Globus pallidus (tissue), 1 donor: ENCODE results near the gene GMPPA.
A peak's percentile ranks its signal among the peaks of the same experiment; 100 is the strongest.

Experiments used
- DNase-seq: peaks from one replicate; pipeline ENCODE4 v3.0.0-alpha.2; 2015; ENCODE audit warnings: low spot score

The GMPPA gene

DNA sequence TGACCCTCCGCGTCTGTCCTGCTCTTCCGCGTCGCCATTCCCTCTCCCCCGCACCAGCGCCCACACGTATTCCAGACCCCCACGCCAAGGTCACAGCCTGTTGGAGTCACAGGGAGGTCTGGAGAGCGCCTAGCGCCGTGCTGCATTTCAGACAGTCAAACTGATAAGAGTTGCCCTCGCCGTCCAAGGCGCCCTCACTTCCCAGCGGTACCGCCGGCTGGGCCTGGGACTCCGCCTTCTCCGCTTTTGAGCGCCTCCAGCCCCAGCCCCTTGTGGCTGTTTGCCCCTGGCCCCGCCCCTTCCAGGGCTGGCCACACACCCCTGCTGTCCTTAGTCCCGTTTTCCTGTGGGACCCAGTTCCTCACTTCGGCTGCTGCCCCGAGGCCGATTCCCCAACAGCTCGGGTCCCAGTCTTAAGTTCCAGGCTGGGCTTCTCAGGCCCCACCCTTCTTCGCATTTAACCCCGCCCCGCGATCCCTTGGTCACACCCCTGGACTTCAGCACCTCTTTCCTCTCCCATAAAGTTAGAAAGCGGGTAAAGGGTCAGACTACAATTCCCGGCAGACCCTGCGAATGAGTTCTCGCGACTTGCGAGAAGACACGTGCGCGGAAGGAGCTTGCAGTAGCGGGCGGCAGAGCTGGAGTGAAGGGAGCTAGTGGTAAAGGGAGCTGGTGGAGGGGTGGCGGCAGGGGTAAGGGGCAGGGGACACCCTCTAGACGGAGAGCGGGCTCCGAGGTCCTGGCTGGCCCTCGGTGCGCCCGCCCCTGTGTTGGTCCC is at the start of gene GMPPA:
Gene GMPPA, plus strand, starts transcription at position 612 of the 778 bp plus-strand sequence. CDS start 1,085 bp downstream, outside the sequence.
- DNase-seq, result peak; percentile 93

DNA sequence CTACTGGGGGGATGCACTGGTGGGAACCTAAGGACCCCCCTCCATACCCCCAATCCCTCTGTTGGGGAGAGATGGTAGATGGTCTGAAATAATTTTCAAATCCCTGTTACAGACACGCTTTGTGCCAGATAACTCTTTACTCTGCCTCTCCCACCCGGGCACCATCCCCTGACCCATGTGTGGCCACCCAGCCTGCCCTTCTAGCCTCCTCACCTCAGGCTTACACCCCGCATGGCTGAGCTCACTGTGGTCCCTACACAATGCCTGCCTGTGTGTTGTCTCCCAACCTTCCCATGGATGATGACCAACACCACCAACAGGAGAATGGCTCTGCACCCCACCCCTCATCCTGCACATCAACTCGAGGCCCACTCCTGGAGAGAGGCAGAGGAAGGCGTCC is 49.1 kb upstream of the GMPPA start:
- DNase-seq, result no peak

DNA sequence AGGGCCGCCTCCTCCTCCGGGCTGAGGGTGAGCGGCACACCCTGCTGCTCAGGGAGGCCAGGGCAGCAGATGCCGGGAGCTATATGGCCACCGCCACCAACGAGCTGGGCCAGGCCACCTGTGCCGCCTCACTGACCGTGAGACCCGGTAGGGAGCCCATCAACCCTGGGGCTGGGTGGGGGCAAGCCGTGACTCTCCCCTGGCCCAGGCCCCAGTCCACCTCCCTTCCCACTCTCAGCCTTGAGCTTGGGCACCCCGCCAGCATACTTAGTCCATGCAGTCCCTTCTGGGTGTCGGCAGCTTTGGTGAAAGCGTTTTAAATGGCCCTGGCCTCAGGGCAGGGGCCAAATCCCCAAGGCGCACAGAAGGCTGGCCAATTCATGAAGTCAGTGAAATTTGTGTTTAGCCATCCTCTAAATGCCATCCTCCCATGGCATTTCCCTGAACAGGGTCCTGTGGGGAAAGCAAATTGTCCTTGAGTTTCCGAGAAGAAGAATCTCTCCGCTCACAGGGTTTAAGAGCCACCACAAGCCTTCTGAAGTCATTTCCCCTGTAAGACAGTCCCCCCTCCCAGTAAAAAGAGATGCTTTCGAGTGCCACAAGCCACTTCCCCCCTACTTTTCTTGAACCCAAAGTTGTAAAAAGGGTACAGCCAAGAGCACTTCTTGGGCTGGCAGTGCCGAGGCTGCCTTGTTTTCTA is 46.9 kb upstream of the GMPPA start:
- peak; percentile 52 for DNase-seq

DNA sequence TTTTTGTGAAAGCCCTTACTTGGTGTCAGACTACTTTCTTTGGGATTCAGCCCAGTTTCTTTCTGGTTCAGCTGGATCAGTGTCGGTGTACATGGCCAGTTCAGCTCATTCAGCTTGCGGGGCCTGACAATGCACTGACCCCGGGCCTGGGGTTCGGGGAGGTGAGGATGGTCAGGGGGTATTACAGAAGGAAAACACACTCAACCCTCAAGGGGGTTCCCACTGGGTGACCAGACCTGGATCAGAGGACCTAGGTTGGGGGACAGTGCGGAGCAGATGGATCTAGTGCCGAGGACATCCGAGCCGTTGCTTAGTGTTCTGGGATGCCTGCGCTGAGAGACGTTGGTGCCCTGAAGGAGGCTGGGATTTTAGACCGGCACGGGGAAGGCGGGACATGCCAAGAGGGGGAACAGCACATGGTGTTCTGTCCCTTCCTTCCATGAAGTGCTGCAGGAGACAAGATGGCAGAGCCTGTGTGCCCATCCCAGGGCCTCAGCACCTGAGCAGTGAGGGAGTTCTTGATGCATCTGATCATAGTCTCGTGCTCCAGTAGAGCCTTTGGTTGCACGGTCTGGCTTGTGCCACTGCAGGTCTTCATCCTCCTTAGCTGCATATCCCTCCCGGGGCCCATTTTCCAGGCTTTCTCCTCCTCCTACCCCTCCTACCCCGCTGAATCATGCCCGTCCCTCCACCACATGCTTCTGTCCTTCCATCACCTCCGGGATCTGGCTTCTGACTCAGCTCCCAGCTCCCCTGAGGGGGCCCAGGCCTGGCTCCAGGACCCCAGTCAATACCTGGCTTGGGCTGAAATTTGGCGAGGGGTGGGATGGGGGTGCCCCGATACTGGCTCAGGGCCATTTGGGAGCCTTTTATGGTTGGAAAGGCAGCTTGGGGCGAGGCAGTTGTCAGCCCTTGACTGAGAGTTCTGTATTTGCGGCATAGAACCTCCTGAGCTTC is 46.1 kb upstream of the GMPPA start:
- DNase-seq, result peak; percentile 45

DNA sequence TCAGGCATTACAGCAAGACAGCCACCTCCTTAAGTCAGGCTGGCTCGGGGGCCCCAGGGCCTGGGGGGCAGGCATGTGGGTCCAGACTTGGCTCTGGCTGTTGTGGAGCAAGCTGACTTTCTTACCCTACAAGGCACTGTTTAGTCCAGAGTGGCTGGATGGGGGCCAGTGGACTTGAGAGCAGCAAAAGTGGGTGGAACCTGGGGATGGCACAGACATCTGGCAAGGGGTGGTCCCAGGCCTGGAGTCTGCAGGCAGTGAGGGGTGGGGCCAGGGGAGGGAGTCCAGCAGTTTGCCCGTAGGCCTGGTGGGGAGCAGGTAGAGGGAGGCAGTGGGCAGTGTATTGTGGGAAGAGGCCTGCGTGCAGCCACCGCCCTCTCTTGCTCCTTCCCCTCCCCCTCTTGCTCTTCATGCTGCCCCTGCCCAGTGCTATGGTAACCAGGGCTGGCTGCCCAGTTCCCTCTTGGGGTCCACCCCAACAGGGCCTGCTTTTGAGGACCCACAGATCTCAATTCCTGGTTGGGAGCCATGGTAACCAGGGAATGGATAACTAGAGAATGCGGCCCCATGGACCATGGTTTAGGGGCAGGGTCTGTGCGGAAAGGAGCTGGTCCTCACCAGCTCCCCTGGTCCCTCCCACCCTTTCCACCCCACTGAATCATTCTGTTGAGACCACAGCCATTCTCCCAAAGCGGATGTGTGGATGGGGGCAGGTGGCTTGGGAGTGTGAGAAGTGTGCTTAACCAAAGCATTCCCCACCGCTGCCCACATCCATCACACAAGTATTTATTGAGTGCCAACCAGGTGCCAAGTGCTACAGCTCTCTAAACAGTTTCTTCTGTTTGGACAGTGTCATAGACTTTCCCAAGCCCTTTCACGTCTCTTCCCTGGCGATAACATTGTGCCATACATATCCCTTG is 44.8 kb upstream of the GMPPA start:
- DNase-seq, result no peak

DNA sequence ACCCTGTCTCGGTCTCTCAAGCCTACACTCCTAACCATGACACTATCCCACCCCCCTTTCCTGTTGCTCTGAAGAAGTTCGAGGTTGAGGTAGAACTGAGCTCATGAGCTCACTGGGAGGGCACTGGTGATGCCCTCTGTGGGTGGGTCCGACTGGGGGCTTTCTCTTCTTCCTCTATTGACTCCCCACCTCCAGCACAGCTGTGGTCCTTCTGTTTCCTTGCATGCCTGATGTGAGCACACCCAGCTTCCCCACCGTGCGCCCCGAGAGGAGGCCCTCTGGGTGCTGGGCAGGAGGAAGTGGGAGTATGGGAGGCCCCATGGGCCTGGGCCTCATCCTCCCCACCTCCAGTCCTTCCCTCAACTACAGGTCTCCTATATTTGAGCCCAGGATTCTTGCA is 43.1 kb upstream of the GMPPA start:
- no peak for DNase-seq

DNA sequence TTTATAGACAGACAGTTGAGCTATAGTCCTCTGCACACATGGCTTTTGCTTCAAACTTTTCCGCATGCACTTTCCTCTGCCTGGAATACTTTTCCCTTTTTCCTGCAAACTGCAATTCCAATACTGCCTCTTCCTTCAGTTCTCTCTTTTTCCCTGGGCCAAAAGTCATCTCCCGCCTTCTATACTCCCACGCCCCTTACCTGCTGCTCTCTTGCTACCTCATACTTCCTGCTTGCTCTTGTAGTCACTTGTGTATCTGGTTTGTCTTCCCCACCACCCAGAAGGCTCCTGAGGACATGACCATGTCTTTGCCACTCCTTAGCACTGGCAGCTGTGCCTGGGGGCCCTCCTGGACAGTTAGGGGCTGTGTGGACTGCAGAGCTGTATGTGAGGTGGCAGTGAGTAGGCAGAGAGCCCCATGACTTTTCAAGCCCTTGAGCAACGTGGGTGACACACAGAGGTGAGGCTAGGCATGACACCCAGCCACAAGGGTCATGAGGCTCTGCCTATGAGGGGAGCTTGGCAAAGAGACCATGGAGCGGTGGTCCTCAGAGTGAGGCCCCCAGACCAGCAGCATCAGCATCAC is 40.8 kb upstream of the GMPPA start:
- no peak for DNase-seq

DNA sequence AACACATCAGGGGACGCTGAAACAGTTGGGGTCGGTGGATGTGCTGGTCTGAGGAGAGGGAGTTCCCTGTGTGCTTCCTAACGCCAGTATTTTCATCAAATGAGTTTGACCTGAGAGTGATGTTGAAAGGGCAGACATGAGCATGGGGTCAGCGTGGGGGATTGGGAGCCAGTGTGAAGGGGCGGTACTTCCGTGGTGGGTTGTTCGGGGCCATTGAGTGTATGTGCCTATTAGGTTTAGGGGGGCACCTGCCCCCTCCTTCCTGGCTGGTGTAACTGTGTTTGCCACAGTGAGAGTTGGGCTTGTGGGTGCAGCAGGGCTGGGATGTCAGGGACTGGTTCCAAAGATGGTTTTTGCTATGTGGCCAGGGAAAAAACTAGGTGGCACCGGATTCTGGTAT is 39.7 kb upstream of the GMPPA start:
- no peak for DNase-seq

DNA sequence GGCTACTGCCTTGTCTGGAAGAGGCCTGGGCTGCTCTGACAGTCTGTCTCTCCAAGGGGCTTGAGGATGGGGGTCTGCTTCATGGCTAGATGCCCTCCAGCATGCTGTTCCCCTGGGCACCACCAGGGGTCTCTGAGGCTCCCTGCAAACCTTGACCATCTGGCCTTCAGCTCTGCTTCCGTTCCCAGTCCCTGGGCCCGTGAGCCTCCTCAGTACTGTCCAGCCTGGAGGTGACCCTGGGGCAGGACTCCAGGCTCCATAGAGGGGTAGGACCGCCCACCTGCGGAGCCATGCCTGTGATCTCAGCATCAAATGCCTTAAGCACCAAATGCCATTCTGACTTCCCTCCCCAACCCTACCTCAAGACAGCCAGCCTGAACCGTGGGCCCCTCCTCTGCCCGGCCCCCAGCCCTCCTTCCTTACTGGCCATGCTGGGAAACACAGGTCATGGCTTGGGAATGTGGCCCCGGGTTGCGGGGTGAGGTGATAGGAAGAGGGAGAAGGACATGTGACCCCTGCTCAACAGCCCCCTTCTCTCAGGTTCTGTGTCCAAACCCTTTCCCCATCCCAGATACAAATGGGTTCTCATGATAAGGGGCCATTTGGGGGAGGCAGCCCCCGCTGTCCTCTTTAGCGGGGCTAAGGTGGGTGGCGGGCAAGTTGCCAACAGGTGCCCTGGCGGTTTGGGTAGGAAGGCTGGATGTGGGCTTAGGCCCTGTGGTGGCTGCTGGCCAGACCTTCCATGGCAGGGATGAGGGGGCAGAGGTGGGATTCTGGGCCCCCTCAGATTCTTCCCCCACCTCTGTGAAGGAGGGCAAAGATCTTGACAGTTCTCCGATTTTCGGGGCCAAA is 39.0 kb upstream of the GMPPA start:
- peak; percentile 31 for DNase-seq

DNA sequence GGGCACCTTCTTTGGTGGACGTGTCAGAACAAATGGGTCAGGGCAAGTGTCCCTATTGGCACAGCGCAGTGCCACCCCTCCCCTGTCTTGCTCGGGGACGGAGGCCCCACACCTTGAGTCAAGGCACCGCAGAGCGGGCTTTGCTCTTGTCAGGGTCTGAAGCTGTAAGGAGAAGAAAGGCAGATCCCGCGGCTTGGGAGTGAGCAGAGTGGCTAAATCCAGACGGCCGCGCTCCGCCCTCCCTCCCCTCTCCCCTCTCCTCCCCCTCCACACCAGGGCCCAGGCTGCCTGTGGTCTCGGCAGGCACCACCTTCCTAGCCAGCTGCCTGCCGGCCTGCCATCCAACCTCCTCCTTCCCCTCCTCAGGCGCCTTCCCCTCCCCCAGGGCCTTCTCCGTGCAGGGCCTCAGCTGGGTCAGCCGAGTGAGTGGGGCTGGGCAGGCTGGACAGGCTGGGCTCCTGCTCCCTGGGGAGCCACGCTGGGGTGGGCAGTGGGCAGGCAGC is 38.2 kb upstream of the GMPPA start:
- DNase-seq, result peak; percentile 52

DNA sequence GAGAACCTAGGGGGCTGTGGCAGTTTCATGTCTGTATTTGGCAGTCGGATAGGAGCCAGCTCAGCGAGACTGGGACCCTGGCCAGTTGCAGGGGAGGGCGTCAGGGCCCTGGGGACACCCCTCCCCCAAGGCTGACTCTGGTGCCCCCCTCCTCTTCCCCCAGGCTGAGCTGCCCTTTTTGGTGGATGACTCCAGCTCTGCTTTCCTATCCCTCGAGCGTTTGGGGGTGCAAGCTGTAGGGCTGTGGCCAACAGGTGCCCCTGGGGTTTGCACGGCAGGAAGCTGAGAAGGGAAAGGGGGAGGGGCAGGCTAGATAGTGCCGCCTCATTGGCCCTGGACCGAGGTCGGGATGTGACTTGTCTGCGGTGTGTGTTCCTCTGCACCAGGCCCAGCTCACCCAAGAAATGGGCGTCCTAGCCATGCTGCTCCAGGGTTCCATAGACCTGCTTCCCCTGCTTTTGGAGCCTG is 37.6 kb upstream of the GMPPA start:
- no peak for DNase-seq

DNA sequence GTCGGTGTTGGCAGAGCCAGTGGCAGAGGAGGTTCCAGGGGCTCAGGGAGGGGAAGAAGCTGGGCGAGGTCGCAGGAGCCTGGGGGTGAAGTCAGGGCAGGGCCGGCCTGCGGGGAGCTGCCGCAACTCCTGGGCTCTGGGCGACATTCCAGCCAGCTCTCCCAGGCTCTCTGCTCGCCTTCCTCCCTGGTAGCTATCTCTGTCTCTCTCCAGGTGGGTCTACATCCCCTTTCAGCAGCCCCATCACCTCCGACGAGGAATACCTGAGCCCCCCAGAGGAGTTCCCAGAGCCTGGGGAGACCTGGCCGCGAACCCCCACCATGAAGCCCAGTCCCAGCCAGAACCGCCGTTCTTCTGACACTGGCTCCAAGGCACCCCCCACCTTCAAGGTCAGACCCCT is 37.0 kb upstream of the GMPPA start:
- no peak for DNase-seq

DNA sequence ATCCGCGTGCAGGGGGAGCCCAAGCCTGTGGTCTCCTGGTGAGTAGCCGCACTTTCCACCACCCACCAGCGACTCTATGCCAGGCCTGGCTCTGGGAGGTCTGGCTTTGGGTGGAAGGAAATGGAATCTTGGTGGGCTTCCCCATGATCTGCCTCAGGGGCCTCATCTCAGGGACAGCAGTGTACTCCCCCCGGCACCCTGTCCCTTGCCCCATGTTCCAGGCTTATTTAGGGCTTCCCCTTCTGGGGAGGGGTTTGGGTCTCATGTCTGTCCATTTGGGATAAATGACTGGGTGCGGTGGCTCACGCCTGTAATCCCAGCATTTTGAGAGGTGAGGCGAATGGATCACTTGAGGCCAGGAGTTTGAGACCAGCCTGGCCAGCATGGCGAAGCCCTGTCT is 36.3 kb upstream of the GMPPA start:
- no peak for DNase-seq

DNA sequence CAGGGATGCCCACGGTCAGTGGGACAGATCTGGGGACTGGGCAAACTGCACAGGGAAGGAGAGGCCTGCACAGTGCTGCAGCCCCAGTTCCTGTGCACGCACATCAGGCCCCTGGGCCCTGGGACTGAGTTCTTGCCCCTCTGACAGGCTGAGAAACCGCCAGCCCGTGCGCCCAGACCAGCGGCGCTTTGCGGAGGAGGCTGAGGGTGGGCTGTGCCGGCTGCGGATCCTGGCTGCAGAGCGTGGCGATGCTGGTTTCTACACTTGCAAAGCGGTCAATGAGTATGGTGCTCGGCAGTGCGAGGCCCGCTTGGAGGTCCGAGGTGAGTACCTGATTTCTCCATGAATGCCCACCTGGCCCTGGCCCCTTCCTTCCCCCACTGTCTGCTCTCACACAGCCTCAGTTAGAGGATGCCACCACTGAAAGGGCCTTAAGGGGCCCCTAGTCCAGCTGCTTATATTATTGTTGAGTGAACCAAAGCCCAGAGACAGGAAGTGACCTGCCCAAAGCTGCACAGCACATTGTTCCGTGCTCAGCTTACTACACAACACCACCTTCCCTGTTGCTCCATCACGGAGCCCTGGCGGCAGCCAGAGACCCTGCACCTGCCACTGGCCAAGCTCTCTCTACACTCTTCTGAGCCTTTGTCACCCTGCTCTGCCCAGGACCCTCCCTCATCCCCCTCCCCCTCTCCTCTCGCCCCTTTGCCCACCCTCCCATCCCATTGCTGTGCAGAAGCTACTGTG is 34.2 kb upstream of the GMPPA start:
- DNase-seq, result no peak

DNA sequence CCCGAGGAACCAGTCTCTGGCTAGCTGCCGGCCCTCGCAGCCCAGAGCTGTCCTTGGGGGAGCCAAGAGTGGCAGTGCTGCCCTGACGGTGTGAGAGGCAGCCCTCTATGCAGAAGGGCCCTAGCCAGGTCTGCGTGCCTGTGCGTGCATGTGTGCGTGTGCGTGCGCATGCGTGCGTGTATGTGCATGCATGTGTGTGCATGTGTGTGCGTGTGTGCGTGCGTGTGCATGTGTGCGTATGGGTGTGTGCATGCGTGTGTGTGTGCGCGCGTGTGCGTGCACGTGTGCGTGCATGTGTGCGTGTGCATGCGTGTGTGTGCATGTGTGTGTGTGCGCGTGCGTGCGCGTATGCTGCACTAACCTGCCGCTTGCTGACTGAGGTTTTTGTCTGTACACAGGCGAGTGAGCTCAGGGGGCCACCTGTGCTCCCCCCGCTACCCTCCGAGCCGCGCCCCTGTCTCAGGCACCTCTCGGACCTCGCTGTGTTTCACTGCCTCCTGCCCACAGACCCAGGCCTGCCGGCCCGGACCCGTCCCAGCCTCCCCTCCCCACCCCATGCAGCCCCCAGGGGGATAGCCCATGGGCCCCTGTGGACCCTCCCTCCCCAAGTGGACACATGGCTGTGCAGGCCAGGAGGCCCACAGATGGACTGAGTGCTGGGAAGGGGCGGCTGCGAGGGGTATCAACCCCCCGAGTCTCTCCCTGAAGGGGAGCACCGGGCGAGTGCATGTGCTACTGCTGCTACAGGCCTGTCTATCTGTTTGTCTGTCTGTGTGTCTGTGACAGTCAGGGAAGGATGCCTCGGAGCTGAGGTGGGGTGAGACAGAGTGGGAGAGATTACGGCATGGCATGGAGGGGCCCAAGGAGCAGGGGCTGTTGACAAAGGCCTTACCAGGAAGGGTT is 32.8 kb upstream of the GMPPA start:
- DNase-seq, result no peak

DNA sequence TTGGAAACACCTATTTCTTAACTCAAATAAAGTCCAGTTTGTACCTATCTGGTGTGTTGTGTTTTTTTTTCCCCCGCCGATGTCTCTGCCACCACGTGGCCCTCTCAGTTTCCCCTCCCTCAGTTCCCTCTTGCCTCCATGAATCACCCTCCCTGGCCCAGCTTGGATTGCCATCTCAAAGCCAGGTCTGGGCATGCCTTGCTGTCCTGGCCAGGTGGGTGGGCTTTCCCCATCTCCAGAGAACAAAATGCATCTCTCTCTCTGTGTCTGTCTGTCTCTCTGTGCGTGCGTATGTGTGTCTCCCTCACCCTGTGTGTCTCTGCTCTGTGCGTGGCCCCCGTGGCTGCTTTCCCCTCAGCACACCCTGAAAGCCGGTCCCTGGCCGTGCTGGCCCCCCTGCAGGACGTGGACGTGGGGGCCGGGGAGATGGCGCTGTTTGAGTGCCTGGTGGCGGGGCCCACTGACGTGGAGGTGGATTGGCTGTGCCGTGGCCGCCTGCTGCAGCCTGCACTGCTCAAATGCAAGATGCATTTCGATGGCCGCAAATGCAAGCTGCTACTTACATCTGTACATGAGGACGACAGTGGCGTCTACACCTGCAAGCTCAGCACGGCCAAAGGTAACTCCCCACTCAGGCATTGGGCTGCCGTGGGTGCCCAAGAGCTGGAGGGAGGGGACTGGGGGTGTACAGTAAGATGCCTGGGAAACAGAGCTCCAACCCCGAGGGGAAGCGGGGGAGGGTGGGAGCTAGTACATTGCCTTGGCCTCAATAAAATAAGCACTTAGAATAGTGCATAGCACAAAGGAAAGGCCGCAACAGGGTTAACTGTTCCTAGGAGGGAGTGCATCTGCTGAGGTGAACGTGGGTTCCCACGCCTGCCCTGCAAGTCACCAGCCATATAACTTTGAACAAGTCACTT is 31.6 kb upstream of the GMPPA start:
- DNase-seq, result no peak

DNA sequence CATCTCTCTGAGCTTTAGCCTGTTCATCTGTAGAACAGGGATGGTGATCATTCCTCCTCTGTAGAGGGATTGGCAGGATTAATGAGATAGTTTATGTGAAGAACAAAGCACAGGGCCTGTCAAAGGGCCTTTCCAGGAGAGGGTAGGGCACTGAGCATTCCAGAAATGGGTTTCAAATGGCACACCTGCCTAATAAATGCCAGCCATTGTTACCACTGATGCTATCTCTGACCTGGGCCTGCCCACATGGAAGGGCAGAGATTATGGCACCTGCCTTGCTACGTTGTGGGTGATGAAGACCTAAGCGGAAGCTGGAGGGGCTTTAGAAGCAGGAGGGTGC is 31.0 kb upstream of the GMPPA start:
- DNase-seq, result no peak
